Pancreas (tissue), 10 donors: ENCODE measurements around the gene PRR5. TPM values are rescaled to one million over a fixed set of nuclear protein-coding genes. Genes with fewer than 3 reads are reported as not detected.
A peak's percentile ranks its signal among the peaks of the same experiment; 100 is the strongest.

Experiments
- ATAC-seq, 4 donors: fragments of 200-7000 bp; cut with Tn5 transposase; one replicate each; pipeline versions ENCODE4 v1.8.0 to v1.9.1; 2020; ENCODE audit warnings: mild to moderate bottlenecking in 4 of 4, moderate library complexity in 4 of 4
- DNase-seq, 6 donors: peaks; one replicate each; pipeline ENCODE4 v3.0.0-alpha.2; 2020
- FAIRE-seq: peaks from 2 replicates; lab custom pipeline; 2012; peaks lifted over from hg19 to GRCh38; lab: Jason Lieb, UNC
- H3K27ac ChIP-seq, 4 donors: fragments of 200-600 bp; sonication (generic); 1 replicate in 3 of 4; 2 replicates in 1 of 4; pipeline versions ENCODE4 v1.5.0 to v1.8.0; 2020
- H3K27me3 ChIP-seq, 4 donors: fragments of 200-600 bp; one replicate each; pipeline ENCODE4 v1.8.0; 2021
- H3K36me3 ChIP-seq, 3 donors: fragments of 200-600 bp; sonication (generic) in 1 of 3; one replicate each; pipeline versions ENCODE4 v1.5.0 to v1.8.0; 2020 to 2021
- H3K4me1 ChIP-seq, 3 donors: fragments of 200-600 bp; one replicate each; pipeline ENCODE4 v1.8.0; 2021
- H3K4me3 ChIP-seq, 4 donors: fragments of 200-600 bp; sonication (generic) in 2 of 4; one replicate each; pipeline versions ENCODE4 v1.5.0 to v1.8.0; 2020 to 2021
- H3K9me3 ChIP-seq, 4 donors: fragments of 200-600 bp; one replicate each; pipeline ENCODE4 v1.8.0; 2021
- WGBS, 2 donors: extraction: QIAGEN DNeasy Blood & Tissue Kit; methylation state at CpG; one replicate each; pipeline ENCODE4 v1.1.7; 2013; 5-methylcytosine and 5-hydroxymethylcytosine counted together
- intact Hi-C, 3 donors: fragments of 100-400 bp; cut with DNase I; formaldehyde crosslinking; loops; one replicate each; pipeline versions ENCODE4 v1.11.1 to v1.14.2; 2022
- polyA plus RNA-seq, 2 donors: library from polyadenylated mRNA; stranded (reverse); fragments of 200-250 nt; gene quantifications; one replicate each; pipeline ENCODE4 v1.2.3, GENCODE V29; 2013
- total RNA-seq, 6 donors: library from RNA; stranded (reverse); fragmentation: NEBNext Ultra II Directional in 4 of 6; extraction: Animal tissue kit (Norgen Biotek cat#: 25700) in 4 of 6; gene quantifications; one replicate each; pipeline versions ENCODE4 v1.2.1 to v1.2.4, GENCODE V29; 2021 to 2023
- TF ChIP-seq, protein P1 (sequence below), 4 donors: fragments of 200-600 bp; sonication (generic) in 3 of 4; IDR thresholded peaks; one replicate each; pipeline versions ENCODE4 v1.5.0 to v1.8.0; 2021; ENCODE audit warnings: antibody characterized with exemption in 4 of 4
- donor health status: healthy with polysubstance abuse.
- donor health status: DM: no; HTN: no; CAD: no; lungs with moderate emphysema.
- donor health status: DM: no; HTN: no; CAD: no.
- donor health status: control.
- donor health status: control.
- donor health status: Bipolar disorder and iron deficiency.
- donor health status: DM: yes; HTN: yes; CAD: no.
- donor health status: DM: no; HTN: no; CAD: no.
- donor health status: DM: no; HTN: no; CAD: no.
- donor health status: DM: yes; HTN: yes; CAD: no.

PRR5 gene
- total and polyA plus RNA-seq, 8 donors: 7.0 to 23.0 (median 10.1) TPM

- no peak for FAIRE-seq
- H3K27ac ChIP-seq: no peak overlapping the region
- no peak for ATAC-seq
- 63 to 76% methylated on average over 9 of the region's 9 CpGs for WGBS, 2 donors
- no peaks in the 10 kb centered on the region for H3K4me1 ChIP-seq
- no peaks in the 10 kb centered on the region for H3K27me3 ChIP-seq
- H3K9me3 ChIP-seq: no peaks in the 10 kb centered on the region
- TF ChIP-seq, protein P1, sequence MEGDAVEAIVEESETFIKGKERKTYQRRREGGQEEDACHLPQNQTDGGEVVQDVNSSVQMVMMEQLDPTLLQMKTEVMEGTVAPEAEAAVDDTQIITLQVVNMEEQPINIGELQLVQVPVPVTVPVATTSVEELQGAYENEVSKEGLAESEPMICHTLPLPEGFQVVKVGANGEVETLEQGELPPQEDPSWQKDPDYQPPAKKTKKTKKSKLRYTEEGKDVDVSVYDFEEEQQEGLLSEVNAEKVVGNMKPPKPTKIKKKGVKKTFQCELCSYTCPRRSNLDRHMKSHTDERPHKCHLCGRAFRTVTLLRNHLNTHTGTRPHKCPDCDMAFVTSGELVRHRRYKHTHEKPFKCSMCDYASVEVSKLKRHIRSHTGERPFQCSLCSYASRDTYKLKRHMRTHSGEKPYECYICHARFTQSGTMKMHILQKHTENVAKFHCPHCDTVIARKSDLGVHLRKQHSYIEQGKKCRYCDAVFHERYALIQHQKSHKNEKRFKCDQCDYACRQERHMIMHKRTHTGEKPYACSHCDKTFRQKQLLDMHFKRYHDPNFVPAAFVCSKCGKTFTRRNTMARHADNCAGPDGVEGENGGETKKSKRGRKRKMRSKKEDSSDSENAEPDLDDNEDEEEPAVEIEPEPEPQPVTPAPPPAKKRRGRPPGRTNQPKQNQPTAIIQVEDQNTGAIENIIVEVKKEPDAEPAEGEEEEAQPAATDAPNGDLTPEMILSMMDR (IDR thresholded peaks at IDR 0.05): no peak
- H3K36me3 ChIP-seq: no peaks in the 10 kb centered on the region
- intact Hi-C loops: loop anchor here in 1 of 3 donors (10.0 kb wide), 1 partner anchor 405 kb away; no protein-coding TSS in a partner anchor
- DNase-seq: peak in 1 of 6 donors; percentile 51
- H3K4me3 ChIP-seq: no peak overlapping the region
Measured at GRCh38 chr22:44689915-44690524, 12.0 kb upstream of the PRR5 start.

DNA sequence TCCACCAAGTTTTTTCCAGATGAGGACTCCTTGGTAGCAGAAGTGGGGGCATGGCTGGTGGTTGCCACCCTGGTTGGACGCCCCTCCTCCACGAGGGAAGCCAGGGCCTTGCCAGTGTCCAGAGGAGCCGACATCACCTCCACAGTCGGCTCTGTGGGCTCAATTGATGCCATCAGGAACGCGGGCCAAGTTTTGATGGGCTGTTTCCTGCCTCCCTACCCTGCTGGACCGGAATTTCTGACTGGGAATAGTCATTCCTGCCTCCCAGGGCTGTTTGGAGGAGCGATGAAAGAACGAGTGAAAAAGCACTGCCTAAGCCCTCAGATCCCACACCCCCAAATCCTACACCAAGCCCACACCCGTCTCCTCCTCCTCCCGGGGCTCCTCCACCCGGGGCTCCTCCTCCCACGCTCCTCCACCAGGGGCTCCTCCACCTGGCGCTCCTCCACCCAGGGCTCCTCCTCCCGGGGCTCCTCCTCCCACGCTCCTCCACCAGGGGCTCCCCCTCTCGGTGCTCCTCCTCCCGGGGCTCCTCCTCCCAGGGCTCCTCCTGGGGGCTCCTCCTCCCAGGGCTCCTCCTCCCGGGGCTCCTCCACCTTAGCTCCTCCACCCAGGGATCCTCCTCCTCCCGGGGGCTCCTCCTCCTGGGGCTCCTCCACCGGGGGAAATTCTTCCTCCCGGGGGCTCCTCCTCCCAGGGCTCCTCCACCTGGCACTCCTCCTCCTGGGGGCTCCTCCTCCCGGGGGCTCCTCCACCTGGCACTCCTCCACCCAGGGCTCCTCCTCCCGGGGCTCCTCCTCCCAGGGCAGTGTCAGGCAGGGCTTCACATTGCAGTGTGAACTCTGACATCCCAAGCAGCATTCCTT, 10.0 kb upstream of the PRR5 start:
- FAIRE-seq (no peak), ATAC-seq (peak in 3 of 4 donors; percentile 25 to 43 (median 28)), DNase-seq (peak in 1 of 6 donors; percentile 48)
- intact Hi-C loops: loop anchor here in 1 of 3 donors (10.0 kb wide), 1 partner anchor 403 kb away; no protein-coding TSS in a partner anchor
- Histone ChIP-seq H3K4me1 (no peaks in the 10 kb centered on the region), H3K27me3 (no peaks in the 10 kb centered on the region), H3K27ac (no peak overlapping the region), H3K9me3 (no peaks in the 10 kb centered on the region), H3K4me3 (no peak overlapping the region), H3K36me3 (no peaks in the 10 kb centered on the region)
- 34 to 44% methylated on average over 24 of the region's 24 CpGs for WGBS, 2 donors
- TF ChIP-seq, protein P1 (IDR thresholded peaks at IDR 0.05): no peak

DNA sequence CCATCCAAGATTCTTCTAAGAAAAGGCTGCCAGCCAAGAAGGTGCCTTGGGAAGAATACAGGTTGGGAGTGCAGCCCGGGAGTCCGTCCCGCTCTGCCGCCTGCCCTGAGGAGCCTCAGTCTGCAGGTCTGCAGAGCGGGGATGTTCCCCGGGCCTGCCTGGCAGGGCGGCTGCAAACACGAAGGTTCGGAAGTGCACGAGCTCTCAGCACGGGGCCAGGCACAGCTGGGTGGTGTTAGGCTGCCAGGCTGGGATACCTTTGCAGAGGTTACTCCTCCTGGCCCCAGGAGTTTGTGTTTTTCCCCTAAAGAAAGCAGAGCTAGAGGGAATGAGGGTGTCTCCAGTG, 9.4 kb upstream of the PRR5 start:
- Histone ChIP-seq H3K36me3 (no peaks in the 10 kb centered on the region), H3K4me3 (no peak overlapping the region), H3K27ac (no peak overlapping the region), H3K9me3 (no peaks in the 10 kb centered on the region), H3K4me1 (no peaks in the 10 kb centered on the region), H3K27me3 (no peaks in the 10 kb centered on the region)
- DNase-seq: peak in 1 of 6 donors; percentile 55
- intact Hi-C loops: loop anchor here in 1 of 3 donors (10.0 kb wide), 1 partner anchor 402 kb away; no protein-coding TSS in a partner anchor
- FAIRE-seq: no peak
- TF ChIP-seq, protein P1 (IDR thresholded peaks at IDR 0.05): no peak
- no peak for ATAC-seq
- WGBS, 2 donors: 86 to 89% methylated on average over 11 of the region's 11 CpGs

DNA sequence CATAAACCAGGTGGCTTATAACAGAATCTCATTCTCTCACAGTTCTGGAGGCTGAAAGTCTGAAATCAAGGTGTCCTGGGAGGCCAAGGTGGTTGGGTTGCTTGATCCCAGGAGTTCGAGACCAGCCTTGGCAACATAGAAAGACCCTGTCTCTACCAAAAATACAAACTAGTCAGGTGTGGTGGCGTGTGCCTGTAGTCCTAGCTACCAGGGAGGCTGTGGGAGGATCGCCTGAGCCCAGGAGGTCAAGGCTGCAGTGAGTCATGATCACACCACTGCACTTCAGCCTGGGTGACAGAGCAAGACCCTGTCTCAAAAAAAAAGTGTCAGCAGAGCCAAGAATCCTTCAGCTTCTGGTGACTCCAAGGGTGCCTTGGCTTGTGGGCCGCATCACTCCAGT, 8.9 kb upstream of the PRR5 start:
- Histone ChIP-seq H3K4me3 (no peak overlapping the region), H3K27ac (no peak overlapping the region), H3K4me1 (no peaks in the 10 kb centered on the region), H3K27me3 (no peaks in the 10 kb centered on the region), H3K36me3 (no peaks in the 10 kb centered on the region), H3K9me3 (no peaks in the 10 kb centered on the region)
- WGBS, 2 donors: 90 to 93% methylated on average over 4 of the region's 4 CpGs
- ATAC-seq (no peak), FAIRE-seq (no peak), DNase-seq (no peak)
- intact Hi-C loops: loop anchor here in 1 of 3 donors (10.0 kb wide), 1 partner anchor 402 kb away; no protein-coding TSS in a partner anchor
- TF ChIP-seq, protein P1 (IDR thresholded peaks at IDR 0.05): no peak
